Liver (tissue), 10 donors: ENCODE measurements around the gene PKP4. TPM values are rescaled to one million over a fixed set of nuclear protein-coding genes. Genes with fewer than 3 reads are reported as not detected.

ENCODE experiments used
- DNase-seq: peaks from one replicate; pipeline ENCODE4 v3.0.0-alpha.2; 2017; ENCODE audit warnings: low spot score
- H3K27ac ChIP-seq, 2 donors: one replicate each; pipeline ENCODE4 v1.7.0; 2013; ENCODE audit warnings: inconsistent platforms in 2 of 2, low read length in 2 of 2, control low read depth in 1 of 2, low read depth in 1 of 2, mild to moderate bottlenecking in 1 of 2
- H3K27me3 ChIP-seq, 4 donors: one replicate each; pipeline versions ENCODE4 v1.6.1 to v1.7.0; 2013; ENCODE audit warnings: low read length in 3 of 4, inconsistent platforms in 1 of 4, mild to moderate bottlenecking in 1 of 4, moderate library complexity in 1 of 4; ENCODE audit not compliant: control insufficient read depth in 4 of 4, insufficient read depth in 4 of 4
- H3K36me3 ChIP-seq, 4 donors: one replicate each; pipeline versions ENCODE4 v1.6.1 to v1.7.0; 2013; ENCODE audit warnings: low read length in 3 of 4, mild to moderate bottlenecking in 3 of 4, low read depth in 1 of 4, moderate library complexity in 1 of 4; ENCODE audit not compliant: control insufficient read depth in 4 of 4, insufficient read depth in 3 of 4
- H3K4me1 ChIP-seq, 4 donors: one replicate each; pipeline versions ENCODE4 v1.6.1 to v1.7.0; 2013; ENCODE audit warnings: low read length in 3 of 4, mild to moderate bottlenecking in 3 of 4, moderate library complexity in 1 of 4; ENCODE audit not compliant: control insufficient read depth in 4 of 4, insufficient read depth in 4 of 4
- H3K4me3 ChIP-seq, 3 donors: one replicate each; pipeline versions ENCODE4 v1.6.1 to v1.7.0; 2013; ENCODE audit warnings: low read length in 3 of 3, control low read depth in 1 of 3, low read depth in 1 of 3, mild to moderate bottlenecking in 1 of 3
- H3K9ac ChIP-seq, 2 donors: one replicate each; pipeline ENCODE4 v1.7.0; 2013; ENCODE audit warnings: low read length in 2 of 2, mild to moderate bottlenecking in 2 of 2, moderate library complexity in 2 of 2, control low read depth in 1 of 2, low read depth in 1 of 2
- H3K9me3 ChIP-seq, 4 donors: one replicate each; pipeline versions ENCODE4 v1.6.1 to v1.7.0; 2013; ENCODE audit warnings: low read length in 3 of 4; ENCODE audit not compliant: control insufficient read depth in 4 of 4
- ATF3 ChIP-seq: IDR thresholded peaks from 2 replicates; pipeline ENCODE4 v1.6.1; 2016; ENCODE audit warnings: antibody characterized with exemption
- CTCF ChIP-seq: fragments of 150-350 bp; IDR thresholded peaks from 2 replicates; pipeline ENCODE4 v1.5.1; 2017; ENCODE audit warnings: improper control_type of control experiment, low read depth, low read length; ENCODE audit not compliant: missing input control
- EGR1 ChIP-seq, 2 donors: IDR thresholded peaks; 2 replicates each; pipeline ENCODE4 v1.6.1; 2016 to 2018; ENCODE audit warnings: antibody characterized with exemption in 2 of 2, low read depth in 2 of 2
- FOXA1 ChIP-seq: IDR thresholded peaks from 2 replicates; pipeline ENCODE4 v1.6.1; 2016; ENCODE audit warnings: antibody characterized with exemption
- FOXA2 ChIP-seq: IDR thresholded peaks from 2 replicates; pipeline ENCODE4 v1.6.1; 2016; ENCODE audit warnings: antibody characterized with exemption
- GABPA ChIP-seq, 2 donors: IDR thresholded peaks in 1 of 2; conservative IDR thresholded peaks in 1 of 2; 2 replicates each; pipeline ENCODE4 v1.6.1; 2016; ENCODE audit warnings: antibody characterized with exemption in 2 of 2, mild to moderate bottlenecking in 1 of 2, moderate library complexity in 1 of 2
- HNF4A ChIP-seq, 2 donors: conservative IDR thresholded peaks; 2 replicates each; pipeline ENCODE4 v1.6.1; 2016; ENCODE audit warnings: antibody characterized with exemption in 2 of 2, mild to moderate bottlenecking in 2 of 2
- HNF4G ChIP-seq: IDR thresholded peaks from 2 replicates; pipeline ENCODE4 v1.6.1; 2016; ENCODE audit warnings: antibody characterized with exemption
- JUND ChIP-seq, 2 donors: IDR thresholded peaks; 2 replicates each; pipeline ENCODE4 v1.6.1; 2016; ENCODE audit warnings: antibody characterized with exemption in 2 of 2
- MAX ChIP-seq: IDR thresholded peaks from 2 replicates; pipeline ENCODE4 v1.6.1; 2016; ENCODE audit warnings: antibody characterized with exemption
- NR2F2 ChIP-seq: IDR thresholded peaks from 2 replicates; pipeline ENCODE4 v1.6.1; 2016; ENCODE audit warnings: antibody characterized with exemption
- RXRA ChIP-seq, 2 donors: IDR thresholded peaks; 2 replicates each; pipeline ENCODE4 v1.6.1; 2017 to 2018; ENCODE audit warnings: antibody characterized with exemption in 2 of 2, mild to moderate bottlenecking in 1 of 2
- SP1 ChIP-seq: IDR thresholded peaks from 2 replicates; pipeline ENCODE4 v1.6.1; 2018; ENCODE audit warnings: antibody characterized with exemption, mild to moderate bottlenecking
- TAF1 ChIP-seq: conservative IDR thresholded peaks from 2 replicates; pipeline ENCODE4 v1.6.1; 2016; ENCODE audit warnings: antibody characterized with exemption, mild to moderate bottlenecking
- YY1 ChIP-seq: IDR thresholded peaks from 2 replicates; pipeline ENCODE4 v1.6.1; 2016; ENCODE audit warnings: antibody characterized with exemption, mild to moderate bottlenecking
- WGBS: extraction: QIAGEN DNeasy Blood & Tissue Kit; methylation state at CpG from one replicate; pipeline ENCODE4 v1.1.7; 2013; 5-methylcytosine and 5-hydroxymethylcytosine counted together
- polyA plus RNA-seq, 2 donors: library from polyadenylated mRNA; stranded (reverse) in 1 of 2; unstranded in 1 of 2; fragments of 200-250 nt in 1 of 2; fragments of >200 nt in 1 of 2; fragmentation: Nextera tagmentation in 1 of 2; extraction: Ambion mirVana in 1 of 2; gene quantifications; one replicate each; pipeline versions ENCODE4 v1.2.1 to v1.2.3, GENCODE V29; 2013 to 2015
- small RNA-seq: library from RNA; depleted of rRNA; stranded (forward); fragments of <200 nt; gene quantifications from one replicate; pipeline ENCODE3, GENCODE V24; 2014
- total RNA-seq, 2 donors: library from RNA; depleted of rRNA; stranded (reverse); fragments of >200 nt; gene quantifications; one replicate each; pipeline ENCODE4 v1.2.3, GENCODE V29; 2014
- donor health status: healthy.
- donor health status: healthy.
- donor health status: healthy.
- donor health status: healthy.
- donor health status: healthy.

The PKP4 gene
- total and polyA plus RNA-seq, 4 donors: 7.7 to 33.8 (median 19.0) TPM

- Histone ChIP-seq H3K27ac (no peak overlapping the region), H3K9me3 (no peaks in the 10 kb centered on the region), H3K4me3 (no peak overlapping the region), H3K36me3 (no peaks in the 10 kb centered on the region), H3K4me1 (peaks cover 0 to 3% (median 0%) of the 10 kb centered on the region in 4 donors), H3K9ac (no peak overlapping the region), H3K27me3 (no peaks in the 10 kb centered on the region)
- 94% methylated on average over 9 of the region's 9 CpGs for WGBS
- TF ChIP-seq EGR1 (IDR thresholded peaks at IDR 0.05; ENCODE audit: low read depth in 2 of 2) (no peak), FOXA1 (no peak), MAX (no peak), HNF4G (no peak), JUND (IDR thresholded peaks at IDR 0.05) (no peak), YY1 (no peak), CTCF (no peak), FOXA2 (no peak)
- no peak for DNase-seq
Observed at GRCh38 chr2:158730621-158731140, 273.9 kb downstream of the PKP4 start.

- DNase-seq: no peak
Observed at GRCh38 chr2:158731386-158731785, 274.6 kb downstream of the PKP4 start.

More at GRCh38 chr2:158731386-158731785, 274.6 kb downstream of the PKP4 start:
- no peaks in the 10 kb centered on the region for H3K9me3 ChIP-seq
- H3K4me1 ChIP-seq: peaks cover 0 to 5% (median 0%) of the 10 kb centered on the region in 4 donors
- H3K36me3 ChIP-seq: no peaks in the 10 kb centered on the region
- H3K9ac ChIP-seq: no peak overlapping the region
- no peak overlapping the region for H3K4me3 ChIP-seq
- H3K27me3 ChIP-seq: no peaks in the 10 kb centered on the region
- 94% methylated on average over 4 of the region's 4 CpGs for WGBS
- TF ChIP-seq YY1 (no peak), JUND (IDR thresholded peaks at IDR 0.05) (no peak), GABPA (IDR thresholded peaks at IDR 0.05 in 1 of 2, conservative IDR thresholded peaks at IDR 0.05 in 1 of 2) (no peak), TAF1 (no peak), ATF3 (no peak), RXRA (IDR thresholded peaks at IDR 0.05) (no peak), CTCF (no peak), HNF4G (no peak), FOXA1 (no peak), FOXA2 (no peak), SP1 (no peak), NR2F2 (no peak), EGR1 (IDR thresholded peaks at IDR 0.05; ENCODE audit: low read depth in 2 of 2) (no peak), HNF4A (conservative IDR thresholded peaks at IDR 0.05) (no peak)
- H3K27ac ChIP-seq: no peak overlapping the region

Small RNAs within 50 kb of the gene (small RNA-seq; reads per million reads assigned to genes)
- gene AC005042.3 (not detected), gene RN7SL393P (not detected)

Other genes starting within 250 kb of the PKP4 start
- gene CCDC148, start 199 bp upstream of the PKP4 start, total RNA-seq: under 1 TPM; 0.25 to 0.37 TPM
- under 1 TPM; 0.02 to 0.42 TPM for gene CCDC148, start 199 bp upstream of the PKP4 start, polyA plus RNA-seq